Activated T-helper 17 cell treated with anti-CD3 and anti-CD28 coated beads, Interleukin-2, amount 50 U/mL, for 72 hours (primary cell): ENCODE data around the gene HLA-E. TPM values are rescaled to one million over a fixed set of nuclear protein-coding genes. Genes with fewer than 3 reads are reported as not detected.
"Not testable (repeated sequence)": the region's sequence is repeated elsewhere in the genome, so short reads cannot be mapped to it uniquely, and the experiment has no call there.

Experiments used
- ATAC-seq: fragments of 150-1000 bp; cut with Tn5 transposase; replicated peaks from 2 replicates; pipeline ENCODE4 v1.10.0; 2021; ENCODE audit warnings: mild to moderate bottlenecking, moderate library complexity
- H3K27ac Mint-ChIP-seq: one replicate; pipeline ENCODE4 v1.8.0; 2022; ENCODE audit warnings: mixed read lengths
- H3K27me3 Mint-ChIP-seq: one replicate; pipeline ENCODE4 v1.8.0; 2022; ENCODE audit warnings: mixed read lengths
- H3K36me3 Mint-ChIP-seq: one replicate; pipeline ENCODE4 v1.8.0; 2022; ENCODE audit warnings: low read depth, mild to moderate bottlenecking, mixed read lengths
- H3K4me1 Mint-ChIP-seq: one replicate; pipeline ENCODE4 v1.8.0; 2022; ENCODE audit warnings: mixed read lengths
- H3K4me3 Mint-ChIP-seq: one replicate; pipeline ENCODE4 v1.8.0; 2022; ENCODE audit warnings: mild to moderate bottlenecking, mixed read lengths
- H3K9me3 Mint-ChIP-seq: one replicate; pipeline ENCODE4 v1.8.0; 2022; ENCODE audit warnings: mixed read lengths
- total RNA-seq, 2 donors: library from RNA; stranded (reverse); gene quantifications; one replicate each; pipeline ENCODE4 v1.2.3, GENCODE V29; 2022

The HLA-E gene
- total RNA-seq, 2 donors from 2014 or later: 362 to 675 TPM

GRCh38 chr6:30463242-30463641 lies 26.1 kb upstream of the HLA-E start:
- Mint-ChIP-seq H3K36me3 (no peaks in the 10 kb centered on the region), H3K9me3 (peaks cover 4% of the 10 kb centered on the region), H3K4me1 (peaks cover 21% of the 10 kb centered on the region), H3K27me3 (peaks cover 73% of the 10 kb centered on the region), H3K4me3 (peak overlapping the region; percentile 30), H3K27ac (no peak overlapping the region)
- no peak for ATAC-seq

GRCh38 chr6:30463651-30464618 lies 25.4 kb upstream of the HLA-E start:
- ATAC-seq: peak; percentile 69
- peak overlapping the region; percentile 30 for H3K4me3 Mint-ChIP-seq
- peaks cover 1% of the 10 kb centered on the region for H3K9me3 Mint-ChIP-seq
- H3K27ac Mint-ChIP-seq: no peak overlapping the region
- H3K36me3 Mint-ChIP-seq: no peaks in the 10 kb centered on the region
- peaks cover 71% of the 10 kb centered on the region for H3K27me3 Mint-ChIP-seq
- H3K4me1 Mint-ChIP-seq: peaks cover 21% of the 10 kb centered on the region

- Mint-ChIP-seq H3K27ac (no peak overlapping the region), H3K27me3 (peaks cover 67% of the 10 kb centered on the region), H3K4me3 (peak overlapping the region; percentile 79), H3K9me3 (no peaks in the 10 kb centered on the region), H3K4me1 (peaks cover 21% of the 10 kb centered on the region), H3K36me3 (no peaks in the 10 kb centered on the region)
- no peak for ATAC-seq
These were observed 23.6 kb upstream of the HLA-E start for GRCh38 chr6:30465595-30466306.

DNA sequence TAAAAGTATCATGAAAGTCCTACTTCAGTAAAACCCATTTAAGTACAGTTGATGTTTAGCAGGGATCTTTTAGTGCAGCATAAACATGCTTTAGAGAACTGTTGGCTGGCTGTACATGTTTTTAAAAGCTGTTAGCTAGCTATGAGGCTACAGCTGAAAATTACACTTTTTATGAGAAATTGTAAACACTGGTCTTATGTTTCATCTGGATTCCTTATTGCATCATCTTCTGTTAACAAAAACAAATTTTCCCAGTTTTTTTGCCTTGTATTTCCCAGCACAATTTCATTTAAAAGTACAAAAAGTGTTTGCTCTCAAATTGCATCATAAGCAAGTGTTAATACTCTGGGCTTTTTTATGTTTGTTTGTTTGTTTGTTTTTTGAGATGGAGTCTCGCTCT lies 18.3 kb upstream of the HLA-E start:
- H3K4me3 Mint-ChIP-seq: no peak overlapping the region
- peaks cover 9% of the 10 kb centered on the region for H3K4me1 Mint-ChIP-seq
- peaks cover 57% of the 10 kb centered on the region for H3K27me3 Mint-ChIP-seq
- no peak overlapping the region for H3K27ac Mint-ChIP-seq
- no peaks in the 10 kb centered on the region for H3K36me3 Mint-ChIP-seq
- no peak for ATAC-seq
- H3K9me3 Mint-ChIP-seq: no peaks in the 10 kb centered on the region

DNA sequence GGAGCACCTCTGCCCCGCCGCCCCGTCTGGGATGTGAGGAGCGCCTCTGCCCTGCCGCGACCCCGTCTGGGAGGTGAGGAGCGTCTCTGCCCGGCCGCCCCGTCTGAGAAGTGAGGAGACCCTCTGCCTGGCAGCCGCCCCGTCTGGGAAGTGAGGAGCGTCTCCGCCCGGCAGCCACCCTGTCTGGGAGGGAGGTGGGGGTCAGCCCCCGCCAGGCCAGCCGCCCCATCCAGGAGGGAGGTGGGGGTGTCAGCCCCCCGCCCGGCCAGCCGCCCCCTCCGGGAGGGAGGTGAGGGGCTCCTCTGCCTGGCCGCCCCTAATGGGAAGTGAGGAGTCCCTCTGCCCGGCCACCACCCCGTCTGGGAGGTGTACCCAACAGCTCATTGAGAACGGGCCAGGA lies 14.2 kb upstream of the HLA-E start:
- not testable (repeated sequence) for H3K4me3 Mint-ChIP-seq, H3K36me3 Mint-ChIP-seq, H3K9me3 Mint-ChIP-seq, H3K4me1 Mint-ChIP-seq, H3K27ac Mint-ChIP-seq, ATAC-seq
- peaks cover 53% of the 10 kb centered on the region for H3K27me3 Mint-ChIP-seq

GRCh38 chr6:30480536-30481156 lies 8.7 kb upstream of the HLA-E start:
- peak; percentile 82 for ATAC-seq
- peaks cover 9% of the 10 kb centered on the region for H3K4me1 Mint-ChIP-seq
- no peaks in the 10 kb centered on the region for H3K9me3 Mint-ChIP-seq
- peak overlapping the region; percentile 66 for H3K4me3 Mint-ChIP-seq
- H3K36me3 Mint-ChIP-seq: no peaks in the 10 kb centered on the region
- H3K27me3 Mint-ChIP-seq: peaks cover 42% of the 10 kb centered on the region
- H3K27ac Mint-ChIP-seq: no peak overlapping the region

DNA sequence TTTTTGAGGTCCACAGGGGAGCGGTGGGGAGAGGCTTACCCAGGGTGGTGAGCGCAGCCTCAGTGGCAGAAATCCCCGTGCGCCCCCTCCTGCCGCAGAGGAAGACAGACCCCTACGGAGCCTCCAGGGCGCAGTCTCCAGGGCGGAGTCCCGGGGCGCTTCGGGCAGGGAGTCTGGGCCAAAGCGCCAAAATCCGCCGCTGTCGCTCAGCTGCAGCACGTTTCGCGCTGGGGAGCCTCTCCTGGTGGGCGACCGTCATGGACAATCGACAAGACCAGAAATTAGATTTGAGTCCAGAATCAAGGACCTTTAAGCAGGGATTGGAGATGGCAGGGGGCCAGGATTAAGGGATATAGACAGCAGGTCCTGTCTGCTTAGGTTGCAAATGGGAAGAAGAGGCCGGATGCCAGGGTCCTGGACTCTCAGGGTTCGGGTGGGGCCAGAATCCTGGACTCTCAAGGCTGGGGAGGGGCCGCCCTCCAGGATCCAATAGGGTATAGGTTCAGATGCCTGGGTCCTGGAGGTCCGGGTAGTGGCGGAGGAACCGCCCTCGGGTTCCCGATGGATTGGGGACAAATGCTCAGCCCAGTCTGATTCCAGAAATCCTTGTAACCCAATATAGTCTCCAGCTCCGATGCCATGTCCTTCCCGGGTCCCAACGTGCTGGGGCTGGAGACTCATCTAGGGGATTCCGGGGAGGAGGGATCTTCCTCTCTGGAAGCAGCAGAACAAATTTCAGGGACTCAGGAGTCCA lies 7.9 kb upstream of the HLA-E start:
- ATAC-seq: no peak
- Mint-ChIP-seq H3K4me3 (peak overlapping the region; percentile 66), H3K36me3 (no peaks in the 10 kb centered on the region), H3K9me3 (no peaks in the 10 kb centered on the region), H3K4me1 (peaks cover 9% of the 10 kb centered on the region), H3K27ac (no peak overlapping the region), H3K27me3 (peaks cover 42% of the 10 kb centered on the region)

GRCh38 chr6:30481965-30482644 lies 7.2 kb upstream of the HLA-E start:
- not testable (repeated sequence) for H3K4me1 Mint-ChIP-seq, H3K27ac Mint-ChIP-seq, H3K9me3 Mint-ChIP-seq, H3K36me3 Mint-ChIP-seq
- Mint-ChIP-seq H3K4me3 (peak overlapping the region; percentile 49), H3K27me3 (peaks cover 42% of the 10 kb centered on the region)
- peak; percentile 92 for ATAC-seq

- Mint-ChIP-seq H3K4me3 (no peak overlapping the region), H3K36me3 (no peaks in the 10 kb centered on the region), H3K9me3 (no peaks in the 10 kb centered on the region), H3K27me3 (peaks cover 27% of the 10 kb centered on the region), H3K27ac (no peak overlapping the region), H3K4me1 (peaks cover 9% of the 10 kb centered on the region)
- no peak for ATAC-seq
These were observed 5.5 kb upstream of the HLA-E start for GRCh38 chr6:30483677-30484279.

GRCh38 chr6:30485236-30485635 lies 4.1 kb upstream of the HLA-E start:
- no peak overlapping the region for H3K27ac Mint-ChIP-seq
- no peaks in the 10 kb centered on the region for H3K9me3 Mint-ChIP-seq
- H3K4me1 Mint-ChIP-seq: peaks cover 12% of the 10 kb centered on the region
- no peak for ATAC-seq
- peaks cover 16% of the 10 kb centered on the region for H3K27me3 Mint-ChIP-seq
- H3K4me3 Mint-ChIP-seq: no peak overlapping the region
- peaks cover 14% of the 10 kb centered on the region for H3K36me3 Mint-ChIP-seq

DNA sequence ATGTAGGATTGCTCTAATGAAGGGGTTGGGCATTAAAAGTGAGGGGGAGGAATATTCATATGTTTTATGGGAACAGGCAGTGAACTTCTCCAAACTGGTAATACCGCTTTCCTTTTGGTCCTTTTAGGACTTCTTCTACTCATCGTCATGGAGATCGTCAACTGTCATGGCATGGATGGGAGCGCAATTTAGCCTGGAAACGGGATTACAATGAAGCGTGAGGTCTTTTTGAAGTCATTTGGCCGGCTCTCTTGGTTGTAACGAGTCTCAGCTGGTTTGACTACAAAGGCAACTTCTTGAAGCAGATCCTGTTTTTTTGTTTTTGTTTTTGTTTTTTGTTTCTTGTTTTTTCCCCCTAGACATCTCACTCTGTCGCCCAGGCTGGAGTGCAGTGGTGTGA lies 1.4 kb upstream of the HLA-E start:
- H3K9me3 Mint-ChIP-seq: no peaks in the 10 kb centered on the region
- peak overlapping the region; percentile 23 for H3K4me3 Mint-ChIP-seq
- no peak for ATAC-seq
- no peak overlapping the region for H3K27ac Mint-ChIP-seq
- H3K36me3 Mint-ChIP-seq: peaks cover 41% of the 10 kb centered on the region
- peaks cover 8% of the 10 kb centered on the region for H3K4me1 Mint-ChIP-seq
- H3K27me3 Mint-ChIP-seq: peaks cover 4% of the 10 kb centered on the region

- Mint-ChIP-seq H3K27ac (peak overlapping the region; percentile 98), H3K4me3 (peak overlapping the region; percentile 98), H3K4me1 (peaks cover 12% of the 10 kb centered on the region), H3K36me3 (peaks cover 49% of the 10 kb centered on the region)
- H3K27me3 Mint-ChIP-seq, H3K9me3 Mint-ChIP-seq, ATAC-seq: not testable (repeated sequence)
These were observed 620 bp upstream of the HLA-E start for GRCh38 chr6:30488697-30489080.
